K562 (cell line): Measurements from ENCODE around the gene KAT2B. TPM values are rescaled to one million over a fixed set of nuclear protein-coding genes. Genes with fewer than 3 reads are reported as not detected.

ENCODE experiments used
- ARID1B ChIP-seq: fragments of 450-650 bp; IDR thresholded peaks from 2 replicates; pipeline ENCODE4 v1.6.1; 2016; ENCODE audit warnings: antibody characterized with exemption, mild to moderate bottlenecking, inconsistent platforms
- CEBPG ChIP-seq, 3 experiments: fragments of 200-800 bp in 1 of 3; sonication (Bioruptor generic) in 1 of 3; sonication (generic) in 1 of 3; formaldehyde crosslinking in 1 of 3; IDR thresholded peaks in 2 of 3; conservative IDR thresholded peaks in 1 of 3; 2 replicates each; pipeline versions ENCODE4 v1.6.1 to v1.8.0; 2016 to 2022; ENCODE audit warnings: missing compliant biosample characterization in 2 of 3, missing genetic modification characterization in 2 of 3, mild to moderate bottlenecking in 1 of 3, missing genetic modification reagents in 1 of 3
- CHCHD3 ChIP-seq: fragments of 250-450 bp; sonication (Bioruptor Pico); IDR thresholded peaks from 2 replicates; pipeline ENCODE4 v2.1.2; 2022; ENCODE audit warnings: mild to moderate bottlenecking
- FOXA3 ChIP-seq, 2 experiments: fragments of 450-650 bp in 1 of 2; sonication (generic) in 1 of 2; formaldehyde crosslinking; IDR thresholded peaks in 1 of 2; conservative IDR thresholded peaks in 1 of 2; 2 replicates each; pipeline versions ENCODE4 v1.4.0 to v1.8.0; 2020 to 2022; ENCODE audit warnings: mild to moderate bottlenecking in 2 of 2, missing genetic modification reagents in 1 of 2
- GABPB2 ChIP-seq: fragments of 250-450 bp; sonication (Bioruptor Pico); conservative IDR thresholded peaks from 2 replicates; pipeline ENCODE4 v1.5.1; 2021; ENCODE audit warnings: mild to moderate bottlenecking
- GMEB1 ChIP-seq: fragments of 250-450 bp; sonication (Bioruptor Pico); IDR thresholded peaks from 2 replicates; pipeline ENCODE4 v1.4.0; 2020; ENCODE audit warnings: mild to moderate bottlenecking
- LARP7 ChIP-seq: fragments of 450-650 bp; IDR thresholded peaks from 2 replicates; pipeline ENCODE4 v1.6.1; 2016
- NFE2 ChIP-seq: IDR thresholded peaks from 2 replicates; pipeline ENCODE4 v1.6.1; 2014; ENCODE audit warnings: antibody characterized with exemption, low read depth
- SIX5 ChIP-seq, 2 experiments: IDR thresholded peaks; 2 replicates each; pipeline ENCODE4 v1.6.1; 2011; ENCODE audit warnings: low read length in 2 of 2, borderline replicate concordance in 1 of 2, low read depth in 1 of 2, mild to moderate bottlenecking in 1 of 2, moderate library complexity in 1 of 2; ENCODE audit not compliant: insufficient read depth in 1 of 2
- SRSF3 ChIP-seq: fragments of 200-400 bp; formaldehyde crosslinking; IDR thresholded peaks from 2 replicates; pipeline ENCODE4 v1.6.1; 2016; ENCODE audit warnings: mild to moderate bottlenecking, low read length, moderate library complexity; ENCODE audit not compliant: insufficient read depth
- TCF7L2 ChIP-seq: fragments of 150-350 bp; IDR thresholded peaks from 2 replicates; pipeline ENCODE4 v1.6.1; 2016; ENCODE audit warnings: low read depth, mild to moderate bottlenecking, low read length, moderate library complexity
- ZEB2 ChIP-seq: fragments of 450-650 bp; IDR thresholded peaks from 2 replicates; pipeline ENCODE4 v1.6.1; 2016
- ZFX ChIP-seq: sonication (generic); formaldehyde crosslinking; IDR thresholded peaks from 2 replicates; pipeline ENCODE4 v1.8.0; 2022; ENCODE audit warnings: mild to moderate bottlenecking, missing genetic modification reagents, moderate library complexity
- ZNF3 ChIP-seq: fragments of 250-450 bp; sonication (Bioruptor Pico); IDR thresholded peaks from 2 replicates; pipeline ENCODE4 v1.5.0; 2021; ENCODE audit warnings: mild to moderate bottlenecking, moderate library complexity
- polyA plus RNA-seq, 8 experiments: library from polyadenylated mRNA; depleted of rRNA in 4 of 8; stranded (reverse) in 5 of 8; unstranded in 3 of 8; fragments of >200 nt; fragmentation: Nextera tagmentation in 2 of 8; fragmentation: Illumina TruSeq in 1 of 8; extraction: Ambion mirVana in 2 of 8; extraction: Trizol in 1 of 8; gene quantifications; 2 replicates each; pipeline versions ENCODE4 v1.2.1 to v1.2.3, GENCODE V29; 2011 to 2014; ENCODE audit warnings: inconsistent platforms in 1 of 8, missing spikeins in 1 of 8
- total RNA-seq, 7 experiments: library from RNA; depleted of rRNA in 6 of 7; stranded (reverse); fragments of >200 nt in 6 of 7; fragmentation: Illumina TruSeq in 2 of 7; extraction: Trizol in 2 of 7; gene quantifications; 2 replicates each; pipeline versions ENCODE4 v1.2.1 to v1.2.3, GENCODE V29; 2011 to 2021; ENCODE audit warnings: low replicate concordance in 1 of 7
- TF ChIP-seq, protein P1 (sequence below): sonication (generic); formaldehyde crosslinking; IDR thresholded peaks from 2 replicates; pipeline ENCODE4 v1.8.0; 2022; ENCODE audit warnings: mild to moderate bottlenecking, missing genetic modification reagents
- TF ChIP-seq, protein P2 (sequence below): sonication (generic); formaldehyde crosslinking; IDR thresholded peaks from 2 replicates; pipeline ENCODE4 v1.8.1; 2023; ENCODE audit warnings: mild to moderate bottlenecking, missing genetic modification reagents

Gene KAT2B
- total and polyA plus RNA-seq, 9 of the 15 experiments (the other 6 are each of a cell fraction or from before 2014, with no cell fraction given): 3.3 to 14.9 (median 12.2) TPM

DNA sequence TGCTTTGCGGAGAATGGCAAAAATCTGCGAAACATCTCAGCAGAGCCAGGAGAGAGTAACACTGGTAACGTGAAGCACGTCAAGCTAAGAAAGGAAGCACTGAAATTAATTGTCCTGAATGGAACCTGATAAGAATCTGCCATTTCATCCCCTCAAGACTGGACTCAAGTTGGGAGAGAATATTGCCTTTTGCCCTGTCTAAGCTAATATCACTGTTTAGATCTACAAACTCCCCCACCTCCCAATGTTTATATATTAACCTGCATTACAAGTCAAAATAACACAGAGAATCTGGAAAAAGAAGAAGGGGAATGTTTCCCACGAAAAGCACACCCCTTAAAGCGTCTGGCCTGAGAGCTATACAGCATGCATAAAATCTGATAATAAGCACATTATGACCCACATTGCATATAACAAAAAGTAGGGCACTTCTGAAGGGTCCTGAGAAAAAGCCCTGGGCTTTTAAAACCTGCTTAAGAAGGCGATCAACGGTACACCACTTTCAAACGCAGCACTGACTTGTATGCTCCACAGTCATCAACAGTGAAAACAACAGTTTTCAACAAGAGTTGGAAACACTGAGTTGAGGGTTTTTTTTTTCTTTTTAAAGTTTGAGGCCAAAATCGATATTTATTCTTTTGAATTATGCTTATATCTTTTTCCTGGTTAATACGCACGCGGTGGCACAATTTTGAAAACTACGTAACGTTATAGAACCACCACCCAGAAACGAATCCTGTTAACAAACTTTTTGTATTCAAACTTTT, 1.4 kb upstream of the KAT2B start (continued):
- TF ChIP-seq CHCHD3 (CRISPR knock-in tag): no peak
- TF ChIP-seq, protein P1, sequence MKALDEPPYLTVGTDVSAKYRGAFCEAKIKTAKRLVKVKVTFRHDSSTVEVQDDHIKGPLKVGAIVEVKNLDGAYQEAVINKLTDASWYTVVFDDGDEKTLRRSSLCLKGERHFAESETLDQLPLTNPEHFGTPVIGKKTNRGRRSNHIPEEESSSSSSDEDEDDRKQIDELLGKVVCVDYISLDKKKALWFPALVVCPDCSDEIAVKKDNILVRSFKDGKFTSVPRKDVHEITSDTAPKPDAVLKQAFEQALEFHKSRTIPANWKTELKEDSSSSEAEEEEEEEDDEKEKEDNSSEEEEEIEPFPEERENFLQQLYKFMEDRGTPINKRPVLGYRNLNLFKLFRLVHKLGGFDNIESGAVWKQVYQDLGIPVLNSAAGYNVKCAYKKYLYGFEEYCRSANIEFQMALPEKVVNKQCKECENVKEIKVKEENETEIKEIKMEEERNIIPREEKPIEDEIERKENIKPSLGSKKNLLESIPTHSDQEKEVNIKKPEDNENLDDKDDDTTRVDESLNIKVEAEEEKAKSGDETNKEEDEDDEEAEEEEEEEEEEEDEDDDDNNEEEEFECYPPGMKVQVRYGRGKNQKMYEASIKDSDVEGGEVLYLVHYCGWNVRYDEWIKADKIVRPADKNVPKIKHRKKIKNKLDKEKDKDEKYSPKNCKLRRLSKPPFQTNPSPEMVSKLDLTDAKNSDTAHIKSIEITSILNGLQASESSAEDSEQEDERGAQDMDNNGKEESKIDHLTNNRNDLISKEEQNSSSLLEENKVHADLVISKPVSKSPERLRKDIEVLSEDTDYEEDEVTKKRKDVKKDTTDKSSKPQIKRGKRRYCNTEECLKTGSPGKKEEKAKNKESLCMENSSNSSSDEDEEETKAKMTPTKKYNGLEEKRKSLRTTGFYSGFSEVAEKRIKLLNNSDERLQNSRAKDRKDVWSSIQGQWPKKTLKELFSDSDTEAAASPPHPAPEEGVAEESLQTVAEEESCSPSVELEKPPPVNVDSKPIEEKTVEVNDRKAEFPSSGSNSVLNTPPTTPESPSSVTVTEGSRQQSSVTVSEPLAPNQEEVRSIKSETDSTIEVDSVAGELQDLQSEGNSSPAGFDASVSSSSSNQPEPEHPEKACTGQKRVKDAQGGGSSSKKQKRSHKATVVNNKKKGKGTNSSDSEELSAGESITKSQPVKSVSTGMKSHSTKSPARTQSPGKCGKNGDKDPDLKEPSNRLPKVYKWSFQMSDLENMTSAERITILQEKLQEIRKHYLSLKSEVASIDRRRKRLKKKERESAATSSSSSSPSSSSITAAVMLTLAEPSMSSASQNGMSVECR (CRISPR knock-in tag): no peak; the same call in 1 of the 2 replicates
- TF ChIP-seq CEBPG (CRISPR knock-in tag; IDR thresholded peaks at IDR 0.05): no peak
- no peak for TF ChIP-seq CEBPG (tag; conservative IDR thresholded peaks at IDR 0.05 in 1 of 2, IDR thresholded peaks at IDR 0.05 in 1 of 2)
- TF ChIP-seq, protein P2, sequence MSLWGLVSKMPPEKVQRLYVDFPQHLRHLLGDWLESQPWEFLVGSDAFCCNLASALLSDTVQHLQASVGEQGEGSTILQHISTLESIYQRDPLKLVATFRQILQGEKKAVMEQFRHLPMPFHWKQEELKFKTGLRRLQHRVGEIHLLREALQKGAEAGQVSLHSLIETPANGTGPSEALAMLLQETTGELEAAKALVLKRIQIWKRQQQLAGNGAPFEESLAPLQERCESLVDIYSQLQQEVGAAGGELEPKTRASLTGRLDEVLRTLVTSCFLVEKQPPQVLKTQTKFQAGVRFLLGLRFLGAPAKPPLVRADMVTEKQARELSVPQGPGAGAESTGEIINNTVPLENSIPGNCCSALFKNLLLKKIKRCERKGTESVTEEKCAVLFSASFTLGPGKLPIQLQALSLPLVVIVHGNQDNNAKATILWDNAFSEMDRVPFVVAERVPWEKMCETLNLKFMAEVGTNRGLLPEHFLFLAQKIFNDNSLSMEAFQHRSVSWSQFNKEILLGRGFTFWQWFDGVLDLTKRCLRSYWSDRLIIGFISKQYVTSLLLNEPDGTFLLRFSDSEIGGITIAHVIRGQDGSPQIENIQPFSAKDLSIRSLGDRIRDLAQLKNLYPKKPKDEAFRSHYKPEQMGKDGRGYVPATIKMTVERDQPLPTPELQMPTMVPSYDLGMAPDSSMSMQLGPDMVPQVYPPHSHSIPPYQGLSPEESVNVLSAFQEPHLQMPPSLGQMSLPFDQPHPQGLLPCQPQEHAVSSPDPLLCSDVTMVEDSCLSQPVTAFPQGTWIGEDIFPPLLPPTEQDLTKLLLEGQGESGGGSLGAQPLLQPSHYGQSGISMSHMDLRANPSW (CRISPR knock-in tag): no peak
- no peak for TF ChIP-seq TCF7L2
- TF ChIP-seq LARP7: no peak
- TF ChIP-seq ZEB2: no peak
- TF ChIP-seq FOXA3 (CRISPR knock-in tag; conservative IDR thresholded peaks at IDR 0.05 in 1 of 2, IDR thresholded peaks at IDR 0.05 in 1 of 2): no peak
- no peak for TF ChIP-seq SIX5 (IDR thresholded peaks at IDR 0.05; ENCODE audit: borderline replicate concordance in 1 of 2, insufficient read depth in 1 of 2, low read depth in 1 of 2, low read length in 2 of 2)
- TF ChIP-seq ZFX (CRISPR knock-in tag): no peak
- TF ChIP-seq GABPB2: no peak
- peak; percentile 7; the same call in 1 of the 2 replicates for TF ChIP-seq GMEB1
- TF ChIP-seq SRSF3: no peak
- no peak for TF ChIP-seq ZNF3 (CRISPR knock-in tag)
- peak; percentile 80 for TF ChIP-seq ARID1B
- peak; percentile 96 for TF ChIP-seq NFE2
